HCT116 (cell line): Measurements from ENCODE around the gene FBXL19.

Source experiments
- TCF7L2 ChIP-seq: IDR thresholded peaks from 2 replicates; pipeline ENCODE4 v1.7.0; 2011; ENCODE audit warnings: borderline replicate concordance, inconsistent platforms; ENCODE audit not compliant: insufficient read depth, insufficient read length; ENCODE audit errors: extremely low read depth
- ZBTB33 ChIP-seq: IDR thresholded peaks from 2 replicates; pipeline ENCODE4 v1.6.1; 2011; ENCODE audit warnings: mild to moderate bottlenecking, low read length, moderate library complexity; ENCODE audit not compliant: insufficient replicate concordance; ENCODE audit errors: extremely low read depth

- TF ChIP-seq TCF7L2 (no peak), ZBTB33 (no peak)
Observed at GRCh38 chr16:30925995-30926811, 2.8 kb downstream of the FBXL19 start.
